ENCODE measurements around the gene CHRNB2. TPM values are rescaled to one million over a fixed set of nuclear protein-coding genes. Genes with fewer than 3 reads are reported as not detected.

CHRNB2 gene
- total and polyA plus RNA-seq, 9 of the 15 experiments (the other 6 are each of a cell fraction or from before 2014, with no cell fraction given): 0.01 TPM; not detected in 8

GRCh38 chr1:154607609-154608396 lies 40.2 kb downstream of the CHRNB2 start, which contains the start of gene ADAR (continued):
- no peak for TF ChIP-seq HSF4 (CRISPR knock-in tag; IDR thresholded peaks at IDR 0.05; ENCODE audit: borderline replicate concordance)
- TF ChIP-seq FOXJ2 (tag; IDR thresholded peaks at IDR 0.05): no peak
- no peak for TF ChIP-seq PML (IDR thresholded peaks at IDR 0.05; ENCODE audit: low read length)
- no peak for TF ChIP-seq YBX1 (IDR thresholded peaks at IDR 0.05)
- peak; percentile 30 for TF ChIP-seq PRDM10 (IDR thresholded peaks at IDR 0.05; ENCODE audit: partially characterized antibody)
- TF ChIP-seq IRF2 (CRISPR knock-in tag; IDR thresholded peaks at IDR 0.05): peak; percentile 98
- no peak for TF ChIP-seq PYGO2 (tag; IDR thresholded peaks at IDR 0.05)
- TF ChIP-seq SP1 (CRISPR knock-in tag; IDR thresholded peaks at IDR 0.05): peak; percentile 60; the same call in 1 of the 2 replicates
- no peak for TF ChIP-seq ZNF134 (CRISPR knock-in tag; conservative IDR thresholded peaks at IDR 0.05)
- TF ChIP-seq ETV1 (tag; conservative IDR thresholded peaks at IDR 0.05; ENCODE audit: low read depth): peak; percentile 87
- TF ChIP-seq TCF7L2 (IDR thresholded peaks at IDR 0.05; ENCODE audit: low read depth, low read length): no peak
- no peak for TF ChIP-seq POLR3A (IDR thresholded peaks at IDR 0.05; ENCODE audit: borderline replicate concordance, extremely low read depth, insufficient read depth, insufficient read length)
- no peak for TF ChIP-seq ZNF217 (CRISPR knock-in tag; IDR thresholded peaks at IDR 0.05)
- TF ChIP-seq RUNX1 (IDR thresholded peaks at IDR 0.05; ENCODE audit: low read depth): no peak
- TF ChIP-seq TCF15 (CRISPR knock-in tag; IDR thresholded peaks at IDR 0.05): no peak
- no peak for TF ChIP-seq ARNT (IDR thresholded peaks at IDR 0.05)
- TF ChIP-seq ZNF444 (CRISPR knock-in tag; IDR thresholded peaks at IDR 0.05): no peak
- peak; percentile 8; the same call in 1 of the 2 replicates for TF ChIP-seq BHLHE40 (IDR thresholded peaks at IDR 0.05; ENCODE audit: low read length)
- TF ChIP-seq RBM17 (IDR thresholded peaks at IDR 0.05; ENCODE audit: borderline replicate concordance, low read depth, low read length): no peak
- no peak for TF ChIP-seq HDAC3 (IDR thresholded peaks at IDR 0.05; ENCODE audit: borderline replicate concordance, partially characterized antibody)
- TF ChIP-seq ARID3B (CRISPR knock-in tag; IDR thresholded peaks at IDR 0.05; ENCODE audit: borderline replicate concordance): no peak
- TF ChIP-seq KLF1 (tag; IDR thresholded peaks at IDR 0.05): 0 out of 2 replicates have a peak, but pooled peaks have one; percentile 47
- no peak for TF ChIP-seq MIER1 (IDR thresholded peaks at IDR 0.05; ENCODE audit: low read depth)
- TF ChIP-seq SPI1 (IDR thresholded peaks at IDR 0.05; ENCODE audit: borderline replicate concordance, low read depth, low read length): 0 out of 2 replicates have a peak, but pooled peaks have one; percentile 23
- no peak for TF ChIP-seq CBFA2T3 (IDR thresholded peaks at IDR 0.05)
- TF ChIP-seq RNF2 (IDR thresholded peaks at IDR 0.05): peak; percentile 50; the same call in 1 of the 2 replicates
